ENCODE results near the gene CLDN11.

CLDN11 gene

GRCh38 chr3:170418422-170419398 lies at the start of gene CLDN11:
CLDN11 (plus strand) TSS chr3:170418868; CDS start chr3:170419067, 199 bp downstream.
- no peak for FAIRE-seq

GRCh38 chr3:170368921-170369320 lies 49.7 kb upstream of the CLDN11 start:
- no peak for FAIRE-seq

GRCh38 chr3:170372190-170372879 lies 46.3 kb upstream of the CLDN11 start:
- no peak for FAIRE-seq

GRCh38 chr3:170383567-170383966 lies 35.1 kb upstream of the CLDN11 start:
- FAIRE-seq = no peak

GRCh38 chr3:170386468-170386867 lies 32.2 kb upstream of the CLDN11 start:
- FAIRE-seq = no peak

GRCh38 chr3:170387950-170388349 lies 30.7 kb upstream of the CLDN11 start:
- FAIRE-seq = no peak

- FAIRE-seq = no peak
Observed at GRCh38 chr3:170391108-170391507, 27.6 kb upstream of the CLDN11 start.

- FAIRE-seq = no peak
Observed at GRCh38 chr3:170397685-170398084, 21.0 kb upstream of the CLDN11 start.

- FAIRE-seq = no peak
Observed at GRCh38 chr3:170405101-170405500, 13.6 kb upstream of the CLDN11 start.

GRCh38 chr3:170410428-170411029 lies 8.1 kb upstream of the CLDN11 start:
- peak; percentile 82 for FAIRE-seq

- FAIRE-seq = no peak
Observed at GRCh38 chr3:170413291-170413690, 5.4 kb upstream of the CLDN11 start.

- FAIRE-seq = peak; percentile 80
Observed at GRCh38 chr3:170414202-170414663, 4.4 kb upstream of the CLDN11 start.

- FAIRE-seq = no peak
Observed at GRCh38 chr3:170417090-170417489, 1.6 kb upstream of the CLDN11 start.

GRCh38 chr3:170419557-170420087 lies 954 bp downstream of the CLDN11 start:
- no peak for FAIRE-seq

GRCh38 chr3:170420307-170420821 lies 1.7 kb downstream of the CLDN11 start:
- no peak for FAIRE-seq

- no peak for FAIRE-seq
Observed at GRCh38 chr3:170421111-170421641, 2.5 kb downstream of the CLDN11 start.

GRCh38 chr3:170421758-170422157 lies 3.1 kb downstream of the CLDN11 start:
- FAIRE-seq = no peak

- FAIRE-seq = no peak
Observed at GRCh38 chr3:170423001-170423615, 4.4 kb downstream of the CLDN11 start.

- FAIRE-seq = no peak
Observed at GRCh38 chr3:170424879-170425278, 6.2 kb downstream of the CLDN11 start.

GRCh38 chr3:170425491-170426239 lies 7.0 kb downstream of the CLDN11 start:
- FAIRE-seq = no peak

GRCh38 chr3:170426240-170426797 lies 7.7 kb downstream of the CLDN11 start:
- FAIRE-seq = no peak

All from G401.6 (cell line).